Glomerular visceral epithelial cell (primary cell): ENCODE measurements around the gene MYL5.
"Not testable (repeated sequence)": the region's sequence is repeated elsewhere in the genome, so short reads cannot be mapped to it uniquely, and the experiment has no call there.

Experiments used
- DNase-seq: peaks from one replicate; pipeline ENCODE4 v3.0.0-alpha.2; 2016; ENCODE audit errors: extremely low spot score

Gene MYL5

DNA sequence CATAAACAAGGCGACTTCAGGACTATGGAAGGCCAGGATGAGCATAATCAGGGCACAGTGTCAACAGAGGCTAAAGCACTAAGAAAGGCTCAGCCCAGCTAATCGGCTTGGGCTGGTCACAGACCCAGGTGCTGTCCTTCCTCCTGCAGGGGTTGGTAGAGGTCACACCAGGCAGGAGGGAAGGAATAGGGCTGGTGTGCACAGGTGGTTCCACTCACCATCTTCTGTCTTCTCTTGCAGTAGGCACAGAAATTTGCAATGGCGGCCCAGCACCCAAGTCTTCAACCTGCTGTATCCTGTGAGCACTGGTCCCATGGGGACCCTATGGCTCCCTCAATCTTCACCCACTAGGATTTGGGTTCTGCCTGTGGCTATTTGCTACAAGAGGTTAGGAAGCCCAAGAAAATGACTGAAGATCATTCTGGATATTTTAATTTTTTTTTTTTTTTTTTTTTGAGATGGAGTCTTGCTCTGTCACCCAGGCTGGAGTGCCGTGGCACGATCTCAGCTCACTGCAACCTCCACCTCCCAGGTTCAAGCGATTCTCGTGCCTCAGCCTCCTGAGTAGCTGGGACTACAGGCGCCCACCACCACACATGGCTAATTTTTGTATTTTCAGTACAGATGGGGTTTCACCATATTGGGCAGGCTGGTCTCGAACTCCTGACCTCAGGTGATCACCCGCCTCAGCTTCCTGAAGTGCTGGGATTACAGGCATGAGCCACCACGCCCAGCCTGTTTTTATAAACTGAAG lies 4.4 kb upstream of the MYL5 start:
- DNase-seq = not testable (repeated sequence)

DNA sequence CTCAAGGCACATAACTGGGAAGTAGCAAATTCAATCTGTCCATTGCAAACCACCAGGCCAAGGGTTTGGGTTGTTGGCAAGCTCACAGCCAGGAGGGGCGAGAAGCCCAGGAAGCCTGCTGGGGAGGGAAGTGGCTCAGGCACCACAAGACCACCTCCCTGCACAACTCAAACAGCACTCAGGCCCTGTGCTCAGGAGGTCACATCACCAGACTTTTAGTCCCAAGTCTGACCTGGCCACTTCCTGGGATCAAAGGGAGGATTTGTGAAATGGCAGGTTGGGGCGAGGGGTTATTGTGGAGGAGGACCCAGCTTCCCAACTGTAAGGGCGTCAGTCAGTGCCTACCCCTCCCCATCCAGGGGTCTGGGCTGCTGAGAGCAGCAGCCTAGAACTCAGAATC lies 2.6 kb upstream of the MYL5 start:
- DNase-seq = no peak

DNA sequence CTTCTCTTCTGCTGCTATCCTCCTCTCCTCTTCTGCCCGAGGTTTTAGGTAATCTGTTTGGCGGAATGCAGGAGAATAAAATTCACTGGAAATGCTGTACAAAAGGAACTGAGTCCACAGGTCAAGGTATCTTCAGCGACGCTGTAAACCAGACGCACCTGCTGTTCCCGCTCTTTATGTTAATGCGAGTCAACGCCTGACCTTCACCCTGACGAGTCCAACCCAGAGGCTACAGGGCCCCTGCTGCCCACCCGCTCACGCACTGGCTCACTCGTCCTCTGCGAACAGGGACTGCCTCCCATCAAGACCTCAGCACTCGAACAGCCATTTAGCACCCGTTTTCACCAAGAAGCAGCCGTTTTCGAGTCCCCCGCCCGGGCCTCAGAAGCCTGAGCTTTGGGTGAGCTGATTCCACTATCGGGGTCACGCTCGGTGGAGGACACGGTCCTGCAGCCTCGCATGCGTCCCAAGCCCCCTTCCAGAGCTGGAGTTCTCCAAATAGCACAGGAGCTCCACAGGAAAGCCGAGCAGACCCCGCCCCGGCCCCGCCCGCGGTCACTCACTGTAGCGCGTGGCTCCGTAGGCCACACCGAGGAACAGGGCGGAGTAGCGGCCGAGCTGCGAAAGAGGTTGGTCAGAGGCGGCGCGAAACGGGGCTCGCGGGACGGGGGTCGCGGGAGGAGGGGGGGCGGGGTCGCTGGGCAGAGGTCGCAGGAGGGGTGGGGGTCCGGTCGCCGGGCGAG lies 822 bp upstream of the MYL5 start:
- no peak for DNase-seq

DNA sequence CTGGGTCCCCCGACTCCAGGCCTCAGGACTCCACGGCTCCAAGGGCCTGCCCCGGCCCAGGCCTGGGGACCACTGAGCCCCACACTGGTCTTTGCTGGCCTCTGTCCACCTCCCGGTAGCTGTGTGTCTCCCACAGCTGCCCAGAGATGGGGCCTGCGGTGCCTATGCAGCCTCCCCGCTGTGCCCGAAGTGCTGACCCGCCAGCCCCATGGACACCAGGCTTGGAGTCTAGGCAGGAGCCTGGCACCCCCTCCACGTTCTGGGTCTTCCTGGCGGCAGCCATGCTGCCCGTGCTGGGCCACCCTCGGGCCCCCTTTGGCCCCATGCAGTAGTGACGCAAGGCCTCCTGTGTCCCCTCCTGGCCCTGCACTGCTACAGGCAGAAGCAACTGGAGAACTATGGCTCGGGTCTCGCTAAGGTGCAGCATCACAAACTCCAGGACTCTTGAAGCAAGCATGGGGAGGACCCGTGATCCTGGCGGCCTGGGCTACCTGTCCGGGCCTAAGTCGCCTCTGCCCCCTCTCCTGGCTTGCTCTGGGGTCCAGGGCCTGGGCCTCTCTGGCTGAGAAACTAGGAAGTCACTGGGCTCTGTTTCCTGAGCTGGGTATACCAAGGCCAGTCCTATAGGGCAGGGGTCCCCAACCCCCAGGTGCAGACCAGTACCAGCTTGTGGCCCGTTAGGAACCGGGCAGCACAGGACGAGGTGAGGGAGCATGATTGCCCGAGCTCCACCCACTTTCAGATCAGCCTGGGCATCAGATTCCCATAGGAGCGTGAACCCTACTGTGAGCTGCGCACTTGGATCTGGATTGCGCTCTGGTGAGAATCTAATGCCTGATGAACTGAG lies 917 bp downstream of the MYL5 start:
- DNase-seq = no peak

DNA sequence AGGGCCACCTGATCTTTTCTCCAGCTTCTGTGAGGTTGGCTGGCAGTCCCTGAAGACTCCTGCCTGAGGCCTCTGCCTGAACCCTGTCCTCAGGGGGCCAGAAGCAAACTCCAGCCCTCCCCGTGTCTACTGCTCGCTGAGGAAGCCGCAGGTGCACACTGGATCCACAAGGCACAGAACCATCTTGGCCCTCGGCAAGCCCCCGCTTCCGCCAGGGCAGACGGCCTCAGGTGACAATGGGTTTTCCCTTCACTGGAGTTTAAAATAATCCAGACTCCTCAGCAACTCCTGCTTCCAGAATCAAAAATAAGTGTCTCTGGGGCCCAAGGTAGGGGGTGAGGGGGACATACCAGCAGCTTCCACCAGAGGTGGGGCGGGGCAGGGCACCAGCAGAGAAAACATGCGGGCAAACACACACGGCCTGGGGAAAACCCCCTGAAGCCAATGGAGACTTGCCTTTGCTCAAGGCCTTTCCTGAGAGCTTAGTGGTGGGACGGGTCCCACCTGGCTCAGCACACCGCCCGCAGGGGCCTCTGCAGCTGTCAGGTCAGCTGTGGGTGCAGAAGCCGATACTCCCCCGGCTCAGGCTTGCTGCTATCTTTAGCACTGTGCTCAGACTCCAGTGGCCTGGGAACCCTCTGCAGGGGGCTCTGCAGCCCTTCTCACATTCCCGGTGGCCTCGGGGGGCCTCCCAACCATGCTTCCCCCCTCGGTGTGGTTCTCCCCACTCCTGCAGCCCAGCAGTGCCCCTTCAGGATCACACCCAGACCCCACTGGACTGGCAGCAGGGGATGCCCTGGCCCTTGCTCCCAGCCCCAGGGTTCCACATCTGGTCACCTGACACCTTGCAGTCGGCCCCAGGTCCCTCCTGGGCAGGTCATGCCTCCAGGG lies 1.9 kb downstream of the MYL5 start:
- no peak for DNase-seq

DNA sequence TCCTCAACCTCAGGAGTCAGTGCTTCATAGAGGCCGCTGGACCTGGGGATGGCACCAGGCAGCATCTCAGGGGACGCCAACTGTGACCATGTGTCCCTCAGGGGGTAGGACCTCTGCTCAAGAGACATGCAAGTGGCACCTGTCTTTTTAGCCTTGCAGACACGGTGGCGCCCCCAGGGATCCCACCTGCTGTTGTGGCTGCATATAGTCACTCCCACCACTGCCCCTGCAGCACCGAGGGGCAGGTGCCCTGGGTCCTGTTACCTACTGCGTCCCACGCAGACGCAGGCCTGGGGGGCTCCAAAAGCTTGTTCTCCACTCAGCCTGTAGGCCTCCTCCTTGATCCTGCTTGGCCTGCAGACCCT lies 2.5 kb downstream of the MYL5 start:
- no peak for DNase-seq

DNA sequence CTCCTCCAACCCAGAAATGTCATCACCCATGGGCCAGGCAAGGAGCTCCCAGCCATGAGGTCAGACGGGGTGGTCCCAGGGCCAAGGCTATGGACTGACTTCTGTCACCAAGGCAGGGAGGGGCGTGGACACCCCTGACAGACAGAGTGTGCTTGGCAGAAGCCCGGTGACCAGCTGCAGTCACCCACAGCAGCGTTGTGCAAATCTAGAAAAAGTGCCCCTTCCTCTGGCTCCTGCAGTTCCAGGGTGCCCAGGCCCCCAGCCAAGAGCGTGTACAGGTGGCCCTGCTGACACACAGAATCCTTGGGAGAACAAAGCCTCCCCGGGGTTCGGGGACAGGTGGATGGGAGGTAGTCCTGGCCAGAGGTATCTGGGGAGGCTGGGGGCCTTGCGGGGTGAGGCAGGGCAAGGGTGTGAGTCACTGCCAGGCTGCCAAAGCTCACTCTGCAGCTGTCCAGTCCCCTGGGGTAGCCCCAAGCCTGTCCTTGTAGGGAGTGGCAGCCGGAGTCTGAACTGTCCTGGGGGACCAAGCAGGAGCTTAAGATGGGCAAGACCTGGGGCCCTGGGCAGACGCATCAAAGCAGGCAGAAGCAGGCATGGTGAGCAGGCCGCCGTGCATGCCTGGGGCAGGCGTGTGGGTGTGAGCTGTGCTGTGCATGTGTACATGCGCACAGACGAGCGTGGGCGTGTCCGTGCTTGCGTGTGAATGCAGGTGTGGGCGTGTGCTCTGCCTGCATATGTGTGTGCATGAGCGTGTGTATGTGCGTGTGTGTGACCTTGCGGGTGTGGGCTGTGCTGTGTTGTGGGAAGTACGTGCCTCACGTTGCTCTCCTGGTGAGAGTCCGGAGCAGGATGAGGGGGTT lies 3.3 kb downstream of the MYL5 start:
- DNase-seq = no peak

DNA sequence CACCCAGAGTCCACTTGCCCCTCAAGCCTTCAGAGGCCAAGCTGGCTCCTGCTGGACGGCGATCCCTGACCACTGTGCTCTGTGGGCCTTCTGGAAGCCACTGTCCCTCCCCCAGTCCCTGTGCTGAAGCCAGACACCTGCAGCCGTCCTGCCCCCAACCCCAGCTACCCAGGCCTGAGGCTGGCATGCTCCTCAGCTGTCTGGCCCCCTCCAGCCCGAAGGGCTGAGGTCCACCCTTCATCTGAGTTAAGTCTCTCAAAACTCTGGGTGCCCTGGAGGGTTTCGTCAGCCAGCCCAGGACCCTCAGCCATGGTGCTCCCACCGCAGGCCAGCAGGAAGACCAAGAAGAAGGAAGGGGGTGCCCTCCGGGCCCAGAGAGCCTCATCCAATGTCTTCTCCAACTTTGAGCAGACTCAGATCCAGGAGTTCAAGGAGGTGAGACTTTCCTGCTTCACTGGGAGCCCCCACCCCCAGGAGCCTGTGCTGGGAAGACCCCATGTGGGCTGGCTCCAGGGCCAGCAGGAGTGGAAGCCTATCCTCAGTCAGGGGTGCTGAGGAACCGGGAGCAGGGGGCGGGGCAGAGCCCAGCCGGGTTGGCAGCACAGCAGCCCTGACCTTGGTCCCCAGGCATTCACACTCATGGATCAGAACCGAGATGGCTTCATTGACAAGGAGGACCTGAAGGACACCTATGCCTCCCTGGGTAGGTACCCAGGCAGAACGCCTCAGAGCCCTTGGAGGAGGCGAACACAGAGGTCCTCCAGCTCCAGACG lies 4.2 kb downstream of the MYL5 start:
- DNase-seq = no peak

DNA sequence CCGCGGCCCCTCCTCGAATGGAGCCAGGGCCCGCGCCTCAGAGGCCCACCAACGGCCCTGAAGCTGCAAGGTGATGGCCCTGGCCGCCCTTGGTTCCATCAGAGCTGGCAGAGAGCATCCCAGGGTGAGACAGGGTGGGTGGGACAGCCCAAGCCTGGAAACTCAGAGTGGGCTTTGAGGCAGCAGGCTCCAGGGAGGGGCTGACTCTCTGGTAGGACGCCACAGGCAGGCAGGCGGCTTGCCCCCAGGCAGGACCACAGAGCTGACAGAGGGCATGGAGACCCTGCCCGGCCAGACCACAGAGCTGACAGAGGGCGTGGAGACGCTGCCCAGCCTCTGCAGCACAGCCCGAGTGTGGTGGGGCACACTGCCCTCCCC lies 4.8 kb downstream of the MYL5 start:
- no peak for DNase-seq

DNA sequence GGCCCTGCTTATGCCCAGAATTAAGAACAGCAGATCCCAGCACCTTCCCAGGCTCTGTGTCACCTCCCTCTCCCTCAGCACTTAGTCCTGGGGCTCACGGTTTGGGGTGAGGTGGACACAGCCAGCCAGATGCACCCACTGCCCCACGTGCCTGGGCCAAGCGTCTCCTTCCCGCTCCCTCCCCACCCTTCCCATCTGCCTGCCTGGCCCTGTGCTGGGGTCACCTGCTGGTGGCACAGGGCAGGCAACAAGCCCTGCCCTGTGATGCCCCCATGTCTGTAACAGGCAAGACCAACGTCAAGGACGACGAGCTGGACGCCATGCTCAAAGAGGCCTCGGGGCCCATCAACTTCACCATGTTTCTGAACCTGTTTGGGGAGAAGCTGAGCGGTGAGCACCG lies 5.3 kb downstream of the MYL5 start:
- no peak for DNase-seq

DNA sequence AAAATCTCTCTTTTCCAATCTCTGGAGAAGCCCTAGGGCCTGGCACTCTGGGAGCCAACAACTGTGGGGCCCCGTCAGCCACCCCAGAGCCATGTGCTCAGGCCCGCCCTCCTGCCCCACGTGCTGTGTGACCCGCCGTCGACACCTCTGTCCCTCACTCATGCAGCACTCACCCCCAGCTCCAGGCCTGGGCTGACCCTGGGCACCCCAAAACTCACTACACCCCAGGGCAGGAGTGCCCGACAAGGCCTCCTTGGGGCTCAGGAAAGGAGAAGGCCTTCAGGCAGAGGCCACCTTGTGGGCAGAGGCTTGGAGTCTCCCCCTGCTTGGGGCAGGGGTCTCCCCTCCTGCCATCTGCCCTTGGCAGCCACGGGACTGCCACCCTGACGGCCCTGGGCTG lies 5.7 kb downstream of the MYL5 start:
- DNase-seq = no peak

DNA sequence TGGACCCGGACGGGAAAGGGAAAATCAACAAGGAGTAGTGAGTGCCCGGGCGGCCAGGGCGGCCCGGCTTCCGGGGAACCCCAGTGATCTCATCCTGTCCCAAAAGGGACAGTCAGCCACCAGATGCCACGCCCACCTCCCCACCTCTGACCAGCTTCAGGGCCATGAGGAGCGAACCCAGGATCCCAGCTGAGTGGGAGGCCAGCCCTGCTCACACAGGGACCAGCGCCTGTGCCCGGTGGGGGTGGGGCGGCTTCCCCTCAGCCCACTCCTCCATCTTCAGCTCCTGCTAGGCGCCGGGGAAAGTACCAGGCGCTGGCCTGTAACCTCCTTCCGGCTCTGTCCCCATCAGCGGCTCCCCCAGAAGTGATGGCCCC lies 6.2 kb downstream of the MYL5 start:
- no peak for DNase-seq

DNA sequence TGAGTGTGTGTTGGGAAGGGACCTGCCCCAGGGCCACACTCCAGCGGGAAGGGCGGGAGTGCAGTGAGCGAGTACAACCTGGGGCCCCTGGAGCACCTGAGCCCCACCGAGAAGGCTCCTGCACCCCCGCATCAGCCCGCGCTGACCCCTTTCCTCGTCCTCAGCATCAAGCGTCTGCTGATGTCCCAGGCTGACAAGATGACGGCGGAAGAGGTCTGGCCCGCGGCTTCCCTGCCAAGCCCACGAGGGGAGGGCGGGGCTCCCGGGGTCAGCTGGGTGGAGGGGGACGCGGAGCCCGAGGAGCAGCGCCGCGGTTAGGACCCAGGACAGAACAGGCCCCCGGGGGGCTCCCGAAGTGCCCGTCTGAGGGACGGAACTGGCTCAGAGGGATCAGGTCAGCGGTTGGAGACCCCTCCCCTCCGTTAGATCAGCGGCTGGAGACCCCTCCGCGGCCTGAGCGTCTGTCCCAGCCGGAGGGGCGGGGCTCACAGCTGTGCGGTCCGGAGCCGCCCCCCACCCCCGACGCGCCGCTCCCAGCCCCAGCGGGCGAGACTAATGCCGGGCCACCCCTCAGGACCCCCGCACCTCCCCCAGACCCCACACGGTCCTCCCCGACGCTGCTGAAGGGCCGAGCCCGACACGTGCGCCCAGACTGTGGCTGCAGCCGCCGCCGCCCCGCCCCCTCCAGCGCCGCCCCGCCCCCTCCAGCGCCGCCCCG lies 6.7 kb downstream of the MYL5 start:
- DNase-seq = no peak

DNA sequence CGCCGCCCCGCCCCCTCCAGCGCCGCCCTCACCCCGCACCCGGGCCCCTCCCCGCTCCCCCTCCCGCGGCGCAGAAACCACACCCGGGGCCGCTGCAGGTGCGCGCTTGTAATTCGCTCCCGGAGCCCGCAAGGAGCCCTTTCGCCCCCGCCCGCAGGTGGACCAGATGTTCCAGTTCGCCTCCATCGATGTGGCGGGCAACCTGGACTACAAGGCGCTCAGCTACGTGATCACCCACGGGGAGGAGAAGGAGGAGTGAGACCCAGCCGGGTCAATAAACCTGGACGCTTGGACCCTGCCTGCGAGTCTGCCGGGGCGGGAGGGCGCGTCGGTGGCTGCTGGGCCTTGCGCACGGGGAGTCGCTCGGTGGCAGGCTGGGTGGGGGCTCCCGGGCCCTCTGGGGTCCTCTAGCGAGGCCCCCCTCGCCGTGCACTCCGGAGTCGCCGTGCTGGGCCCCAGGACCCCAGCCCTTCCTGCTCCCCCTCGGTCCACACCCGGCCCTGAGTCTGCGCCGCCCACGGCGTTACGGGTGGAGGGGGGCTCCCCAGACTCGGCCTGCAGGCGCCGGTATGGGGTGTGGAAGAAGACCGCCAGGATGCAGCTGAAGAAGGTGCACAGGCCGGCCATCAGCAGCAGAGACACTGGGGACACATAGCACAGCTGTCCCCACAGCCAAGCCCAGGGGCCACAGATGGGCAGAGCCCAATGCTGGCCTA lies 7.6 kb downstream of the MYL5 start:
- no peak for DNase-seq

DNA sequence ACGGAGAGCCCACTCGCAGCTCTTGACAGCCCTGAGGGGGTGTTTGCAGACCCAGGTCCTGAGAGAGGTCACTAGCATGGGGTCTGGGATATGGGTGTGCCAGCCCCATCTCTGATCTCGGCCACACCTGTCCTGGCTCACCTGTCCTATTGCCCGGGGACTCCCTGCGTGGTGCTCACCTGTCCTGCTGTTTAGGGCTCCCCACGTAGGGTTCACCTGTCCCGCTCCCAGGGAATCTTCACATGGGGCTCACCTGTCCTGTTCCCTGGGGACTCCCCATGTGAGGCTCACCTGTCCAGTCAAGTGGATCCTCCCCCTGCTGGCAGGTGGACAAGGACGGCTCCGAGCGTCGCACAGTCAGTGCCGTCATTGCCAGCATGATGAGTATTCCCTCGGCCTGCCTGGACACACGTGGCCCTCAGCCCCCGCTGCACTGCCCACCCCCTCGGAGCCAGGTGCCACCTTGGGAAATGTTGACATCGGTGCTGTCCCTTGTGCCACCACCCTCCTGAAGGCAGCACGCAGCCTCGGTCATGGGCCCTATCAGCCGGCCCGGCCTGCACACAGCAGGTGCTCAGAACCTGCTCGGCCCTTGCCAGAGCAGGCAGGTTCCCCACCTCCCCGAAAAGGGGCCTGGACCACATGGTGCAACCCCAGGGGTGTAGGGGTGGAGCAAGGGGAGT lies 8.3 kb downstream of the MYL5 start:
- no peak for DNase-seq

DNA sequence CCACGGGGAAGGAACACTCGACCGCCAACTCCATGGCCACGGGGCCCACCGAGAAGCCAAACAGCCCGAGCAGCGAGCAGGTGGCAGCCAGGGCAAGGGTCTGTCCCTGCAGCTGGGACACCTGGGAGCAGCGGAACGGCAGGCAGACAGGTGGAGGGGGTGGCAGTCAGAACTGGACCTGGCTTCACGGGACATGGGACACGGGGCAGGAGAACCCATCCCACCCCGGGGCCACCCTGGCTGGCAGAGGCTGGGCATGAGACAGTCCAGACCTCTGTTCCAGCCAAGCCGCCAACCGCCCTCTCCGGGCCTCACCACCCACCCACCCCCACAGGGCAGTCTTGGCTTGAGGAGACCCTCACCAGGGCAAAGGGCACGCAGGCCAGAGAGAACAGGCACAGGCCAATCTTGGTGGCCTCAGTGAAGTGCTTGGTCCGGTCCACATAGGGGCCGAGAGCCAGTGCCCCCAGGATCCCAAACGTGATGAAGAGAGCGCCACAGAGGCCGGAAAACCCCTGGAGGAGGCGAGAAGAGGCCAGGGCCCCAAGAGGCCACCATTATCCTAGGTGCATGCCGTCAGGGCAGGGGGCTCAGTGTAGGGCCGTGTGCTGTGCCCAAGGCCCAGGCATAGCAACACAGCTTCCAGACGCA lies 9.0 kb downstream of the MYL5 start:
- DNase-seq = no peak

DNA sequence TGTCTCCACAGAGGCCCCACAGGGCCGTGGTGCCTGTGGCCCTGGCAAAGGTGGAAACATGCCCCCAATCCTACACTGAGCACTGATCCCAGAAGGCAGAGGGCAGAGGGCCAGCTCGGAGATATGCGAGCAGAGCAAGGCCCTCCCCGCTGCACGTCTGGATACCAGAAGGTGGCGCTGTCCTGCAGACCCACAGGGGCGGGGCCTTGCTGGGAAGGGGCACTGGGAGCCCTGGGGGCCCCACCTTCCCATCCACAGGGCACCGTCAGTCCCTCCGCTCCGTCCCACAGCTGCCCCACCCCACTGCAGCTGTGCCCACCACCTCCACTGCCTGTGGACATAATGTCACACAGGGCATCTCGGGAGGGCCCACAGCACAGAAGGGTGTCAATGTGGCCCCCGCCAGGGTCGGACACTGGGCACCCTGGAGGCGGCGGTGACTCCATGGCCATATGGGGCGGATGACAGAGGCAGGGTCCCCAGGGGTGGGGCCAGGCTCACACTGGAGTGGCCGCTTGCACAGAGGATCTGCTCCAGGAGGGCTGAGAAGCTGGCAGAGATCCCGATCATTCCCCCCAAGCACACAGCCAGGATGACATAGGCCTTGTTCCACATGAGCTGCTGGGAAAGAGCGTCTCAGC lies 9.8 kb downstream of the MYL5 start:
- DNase-seq = peak; percentile 39
